Calu3 (cell line): Measurements from ENCODE around the gene CCN6. TPM values are rescaled to one million over a fixed set of nuclear protein-coding genes. Genes with fewer than 3 reads are reported as not detected.

Source experiments
- BruUV-seq: library from RNA; stranded (reverse); fragments of 400-500 nt; replicated peaks from 2 replicates; lab custom pipeline; 2021; lab: Mats Ljungman, UMichigan
- CTCF ChIA-PET: fragments of 300-600 bp; sonication (Branson Sonifier 250); formaldehyde crosslinking; loops from one replicate; lab custom pipeline; 2022; ENCODE audit warnings: antibody characterized with exemption; lab: Charles Lee
- DNase-seq: peaks from one replicate; pipeline ENCODE4 v3.0.0; 2022
- H3K27ac Mint-ChIP-seq: one replicate; pipeline ENCODE4 v1.8.0; 2022; ENCODE audit warnings: mixed read lengths; ENCODE audit not compliant: unreplicated experiment
- H3K27me3 Mint-ChIP-seq: one replicate; pipeline ENCODE4 v1.8.0; 2022; ENCODE audit warnings: mixed read lengths; ENCODE audit not compliant: unreplicated experiment
- H3K36me3 Mint-ChIP-seq: one replicate; pipeline ENCODE4 v1.8.0; 2022; ENCODE audit warnings: mild to moderate bottlenecking, moderate library complexity, mixed read lengths; ENCODE audit not compliant: insufficient read depth, unreplicated experiment
- H3K4me1 Mint-ChIP-seq: one replicate; pipeline ENCODE4 v1.8.0; 2022; ENCODE audit warnings: mild to moderate bottlenecking, low read depth, mixed read lengths; ENCODE audit not compliant: unreplicated experiment
- H3K4me3 Mint-ChIP-seq: one replicate; pipeline ENCODE4 v1.8.0; 2022; ENCODE audit warnings: mild to moderate bottlenecking, low read depth, moderate library complexity, mixed read lengths; ENCODE audit not compliant: unreplicated experiment
- H3K9me3 Mint-ChIP-seq: one replicate; pipeline ENCODE4 v1.8.0; 2022; ENCODE audit warnings: low read depth, mixed read lengths; ENCODE audit not compliant: unreplicated experiment
- CTCF ChIP-seq: fragments of 200-600 bp; IDR thresholded peaks from one replicate; pipeline ENCODE4 v1.8.0; 2022; ENCODE audit warnings: antibody characterized with exemption; ENCODE audit not compliant: unreplicated experiment
- intact Hi-C: fragments of 100-400 bp; cut with micrococcal nuclease; formaldehyde crosslinking; loops from one replicate; pipeline ENCODE4 v1.10.0; 2022; ENCODE audit not compliant: unreplicated experiment
- total RNA-seq: library from RNA; stranded (reverse); gene quantifications from 2 replicates; pipeline ENCODE4 v1.2.3, GENCODE V29; 2022

CCN6 gene
- total RNA-seq, 1 experiment from 2014 or later, result not detected

- peak; percentile 14 for DNase-seq
- Mint-ChIP-seq H3K27me3 (peaks cover 19% of the 10 kb centered on the region), H3K27ac (no peak overlapping the region), H3K9me3 (no peaks in the 10 kb centered on the region), H3K4me1 (no peaks in the 10 kb centered on the region), H3K36me3 (peaks cover 2% of the 10 kb centered on the region), H3K4me3 (no peak overlapping the region)
- TF ChIP-seq CTCF, result no peak
- intact Hi-C loops, result no loop called here
- CTCF ChIA-PET, result no interaction called here
- no TSS peak for BruUV-seq
Measured at GRCh38 chr6:112037783-112038216, 16.1 kb upstream of the CCN6 start.

GRCh38 chr6:112038268-112038667 lies 15.6 kb upstream of the CCN6 start:
- no peak overlapping the region for H3K27ac Mint-ChIP-seq
- CTCF ChIA-PET, result interaction anchor here (0.6 kb wide), 1 partner anchor 1707 kb away, joined by 3 read pairs; no protein-coding TSS in a partner anchor
- H3K36me3 Mint-ChIP-seq, result peaks cover 7% of the 10 kb centered on the region
- BruUV-seq, result no TSS peak
- no peaks in the 10 kb centered on the region for H3K4me1 Mint-ChIP-seq
- TF ChIP-seq CTCF, result no peak
- H3K9me3 Mint-ChIP-seq, result no peaks in the 10 kb centered on the region
- no peak overlapping the region for H3K4me3 Mint-ChIP-seq
- no peak for DNase-seq
- intact Hi-C loops, result no loop called here
- H3K27me3 Mint-ChIP-seq, result peaks cover 14% of the 10 kb centered on the region

GRCh38 chr6:112038756-112039430 lies 15.0 kb upstream of the CCN6 start:
- no peak for DNase-seq
- Mint-ChIP-seq H3K27ac (no peak overlapping the region), H3K36me3 (peaks cover 11% of the 10 kb centered on the region), H3K4me3 (no peak overlapping the region), H3K4me1 (no peaks in the 10 kb centered on the region), H3K27me3 (peaks cover 8% of the 10 kb centered on the region), H3K9me3 (no peaks in the 10 kb centered on the region)
- intact Hi-C loops, result no loop called here
- BruUV-seq, result no TSS peak
- CTCF ChIA-PET, result interaction anchor here (0.6 to 2.2 kb wide), 2 partner anchors 22 to 1707 kb away, joined by 3 to 4 read pairs; no protein-coding TSS in a partner anchor
- TF ChIP-seq CTCF, result no peak

- H3K4me1 Mint-ChIP-seq, result no peaks in the 10 kb centered on the region
- no peak overlapping the region for H3K27ac Mint-ChIP-seq
- H3K27me3 Mint-ChIP-seq, result peaks cover 3% of the 10 kb centered on the region
- intact Hi-C loops, result no loop called here
- no peaks in the 10 kb centered on the region for H3K9me3 Mint-ChIP-seq
- no TSS peak for BruUV-seq
- CTCF ChIA-PET, result interaction anchor here (2.2 kb wide), 1 partner anchor 22 kb away, joined by 4 read pairs; no protein-coding TSS in a partner anchor
- no peak for DNase-seq
- peaks cover 11% of the 10 kb centered on the region for H3K36me3 Mint-ChIP-seq
- no peak overlapping the region for H3K4me3 Mint-ChIP-seq
- TF ChIP-seq CTCF, result no peak
Measured at GRCh38 chr6:112039431-112039770, 14.5 kb upstream of the CCN6 start.
